Parathyroid adenoma (tissue), 2 donors: ENCODE measurements around the gene TMEM208.

Experiments used
- H2AFZ ChIP-seq: fragments of 300-600 bp; sonication (generic); one replicate; pipeline ENCODE4 v1.7.0; 2017; ENCODE audit warnings: antibody characterized with exemption, mild to moderate bottlenecking
- H3K27ac ChIP-seq: fragments of 300-600 bp; sonication (generic); one replicate; pipeline ENCODE4 v1.7.0; 2017
- H3K27me3 ChIP-seq: fragments of 300-600 bp; sonication (generic); one replicate; pipeline ENCODE4 v1.7.0; 2017; ENCODE audit warnings: low read length; ENCODE audit not compliant: control insufficient read depth, insufficient read depth
- H3K36me3 ChIP-seq: fragments of 300-600 bp; sonication (generic); one replicate; pipeline ENCODE4 v1.7.0; 2017; ENCODE audit warnings: low read length; ENCODE audit not compliant: control insufficient read depth, insufficient read depth
- H3K4me1 ChIP-seq: fragments of 300-600 bp; sonication (generic); one replicate; pipeline ENCODE4 v1.7.0; 2017; ENCODE audit warnings: control low read depth
- H3K4me2 ChIP-seq: fragments of 300-600 bp; sonication (generic); one replicate; pipeline ENCODE4 v1.7.0; 2017; ENCODE audit warnings: low read length
- H3K4me3 ChIP-seq: fragments of 300-600 bp; sonication (generic); one replicate; pipeline ENCODE4 v1.7.0; 2017; ENCODE audit warnings: low read depth, low read length
- H3K79me2 ChIP-seq: fragments of 300-600 bp; sonication (generic); one replicate; pipeline ENCODE4 v1.7.0; 2017; ENCODE audit warnings: control low read depth
- H3K9ac ChIP-seq: fragments of 300-600 bp; sonication (generic); one replicate; pipeline ENCODE4 v1.7.0; 2017; ENCODE audit warnings: mild to moderate bottlenecking
- H3K9me3 ChIP-seq: fragments of 300-600 bp; sonication (generic); one replicate; pipeline ENCODE4 v1.7.0; 2017; ENCODE audit warnings: low read length; ENCODE audit not compliant: control insufficient read depth
- CTCF ChIP-seq: fragments of 300-600 bp; sonication (generic); IDR thresholded peaks from one replicate; pipeline ENCODE4 v1.7.0; 2017; ENCODE audit warnings: antibody characterized with exemption, mild to moderate bottlenecking
- donor health status: primary hyperparathyroidism.

The TMEM208 gene

GRCh38 chr16:67193536-67193935, 33.4 kb upstream of the TMEM208 start:
- no peak for TF ChIP-seq CTCF
- Histone ChIP-seq H3K79me2 (peaks cover 10% of the 10 kb centered on the region), H3K4me1 (peaks cover 14% of the 10 kb centered on the region), H3K27ac (no peak overlapping the region), H3K4me2 (no peak overlapping the region), H3K4me3 (no peak overlapping the region), H3K27me3 (no peaks in the 10 kb centered on the region), H3K9me3 (no peaks in the 10 kb centered on the region), H3K9ac (no peak overlapping the region), H2AFZ (no peak overlapping the region), H3K36me3 (no peaks in the 10 kb centered on the region)

- H3K4me1 ChIP-seq: peaks cover 18% of the 10 kb centered on the region
- H3K27ac ChIP-seq: no peak overlapping the region
- no peak overlapping the region for H3K4me3 ChIP-seq
- no peaks in the 10 kb centered on the region for H3K36me3 ChIP-seq
- H3K9ac ChIP-seq: no peak overlapping the region
- H3K4me2 ChIP-seq: no peak overlapping the region
- no peaks in the 10 kb centered on the region for H3K27me3 ChIP-seq
- no peak overlapping the region for H2AFZ ChIP-seq
- no peak for TF ChIP-seq CTCF
- peaks cover 10% of the 10 kb centered on the region for H3K79me2 ChIP-seq
- no peaks in the 10 kb centered on the region for H3K9me3 ChIP-seq
Observed at GRCh38 chr16:67194260-67194659, 32.7 kb upstream of the TMEM208 start.

GRCh38 chr16:67195676-67196075, 31.3 kb upstream of the TMEM208 start:
- Histone ChIP-seq H3K4me2 (no peak overlapping the region), H2AFZ (no peak overlapping the region), H3K36me3 (no peaks in the 10 kb centered on the region), H3K4me3 (no peak overlapping the region), H3K9ac (no peak overlapping the region), H3K4me1 (peaks cover 22% of the 10 kb centered on the region), H3K79me2 (peaks cover 10% of the 10 kb centered on the region), H3K9me3 (no peaks in the 10 kb centered on the region), H3K27me3 (no peaks in the 10 kb centered on the region), H3K27ac (no peak overlapping the region)
- TF ChIP-seq CTCF: no peak

- H3K27ac ChIP-seq: no peak overlapping the region
- no peaks in the 10 kb centered on the region for H3K36me3 ChIP-seq
- peaks cover 22% of the 10 kb centered on the region for H3K4me1 ChIP-seq
- no peaks in the 10 kb centered on the region for H3K9me3 ChIP-seq
- H3K4me3 ChIP-seq: no peak overlapping the region
- no peak overlapping the region for H3K4me2 ChIP-seq
- TF ChIP-seq CTCF: no peak
- H3K9ac ChIP-seq: no peak overlapping the region
- no peak overlapping the region for H2AFZ ChIP-seq
- no peaks in the 10 kb centered on the region for H3K27me3 ChIP-seq
- H3K79me2 ChIP-seq: peaks cover 10% of the 10 kb centered on the region
Observed at GRCh38 chr16:67196881-67197280, 30.0 kb upstream of the TMEM208 start.

GRCh38 chr16:67197704-67198103, 29.2 kb upstream of the TMEM208 start:
- H3K9me3 ChIP-seq: no peaks in the 10 kb centered on the region
- no peak overlapping the region for H3K4me3 ChIP-seq
- no peaks in the 10 kb centered on the region for H3K27me3 ChIP-seq
- H3K27ac ChIP-seq: peak overlapping the region; percentile 76
- H3K36me3 ChIP-seq: no peaks in the 10 kb centered on the region
- no peak for TF ChIP-seq CTCF
- H3K9ac ChIP-seq: no peak overlapping the region
- peaks cover 22% of the 10 kb centered on the region for H3K4me1 ChIP-seq
- no peak overlapping the region for H2AFZ ChIP-seq
- H3K79me2 ChIP-seq: peaks cover 5% of the 10 kb centered on the region
- H3K4me2 ChIP-seq: no peak overlapping the region
